ENCODE measurements around the gene FRY.

FRY gene

GRCh38 chr13:32087955-32088747, 56.6 kb downstream of the FRY start:
- no peak for DNase-seq

DNA sequence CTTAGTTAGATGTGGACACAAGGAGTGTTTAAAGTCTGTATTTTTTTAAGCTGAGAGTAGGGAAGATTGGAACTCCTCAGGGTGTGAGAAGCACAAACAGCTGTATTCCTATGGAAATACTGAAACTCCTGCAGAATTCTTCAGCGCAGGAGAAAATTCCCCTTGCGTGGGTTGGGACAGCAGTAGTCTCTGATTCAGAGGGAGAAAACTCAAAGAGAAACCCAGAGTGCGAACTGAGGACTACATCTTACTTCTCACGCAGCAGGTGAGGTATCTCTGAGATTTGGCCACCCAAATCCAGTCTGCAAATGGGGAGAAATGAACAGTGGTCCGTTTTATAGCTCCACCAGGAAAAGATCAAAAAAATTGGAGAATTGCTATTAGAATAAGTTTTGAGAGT, 60.9 kb downstream of the FRY start:
- DNase-seq = no peak

DNA sequence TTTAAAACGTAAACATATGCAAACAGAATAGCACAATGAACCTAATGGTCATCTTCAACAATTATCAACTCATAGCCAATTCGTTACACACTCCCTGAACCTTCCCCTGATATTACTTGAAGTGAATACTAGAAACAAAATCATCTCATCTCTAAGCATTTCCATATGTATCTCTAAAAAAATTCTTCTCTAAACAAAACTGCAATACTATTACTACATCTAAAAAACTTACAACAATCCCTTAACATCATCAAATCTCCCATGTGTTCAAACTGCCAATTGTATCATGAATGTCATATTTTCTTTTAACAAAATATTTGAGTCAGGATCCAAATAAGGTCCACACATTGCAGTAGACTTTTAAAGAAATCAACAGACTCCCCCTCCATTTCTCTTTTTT, 61.4 kb downstream of the FRY start:
- DNase-seq = no peak

DNA sequence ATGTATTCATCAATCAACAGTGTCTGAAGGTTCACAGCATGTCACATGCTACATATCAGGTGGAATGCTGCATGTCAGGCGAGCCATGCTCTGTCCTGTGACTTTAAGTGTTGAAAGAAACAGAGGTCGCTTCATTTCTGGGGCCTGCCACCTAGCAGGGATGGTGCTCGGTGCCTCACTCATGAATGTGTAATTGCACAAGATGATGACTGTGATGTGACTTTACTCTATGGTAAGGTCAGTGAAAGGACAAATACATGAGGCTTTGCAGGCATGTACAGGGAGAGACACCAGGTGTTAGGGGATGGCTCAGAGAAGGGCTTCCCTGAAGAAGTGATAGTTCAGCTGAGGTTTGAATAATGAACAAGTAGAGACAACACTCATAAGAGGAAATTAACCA, 66.7 kb downstream of the FRY start:
- DNase-seq = no peak

- DNase-seq = no peak
Measured at GRCh38 chr13:32105653-32106313, 74.2 kb downstream of the FRY start.

- DNase-seq = no peak
Measured at GRCh38 chr13:32107474-32107873, 75.9 kb downstream of the FRY start.

DNA sequence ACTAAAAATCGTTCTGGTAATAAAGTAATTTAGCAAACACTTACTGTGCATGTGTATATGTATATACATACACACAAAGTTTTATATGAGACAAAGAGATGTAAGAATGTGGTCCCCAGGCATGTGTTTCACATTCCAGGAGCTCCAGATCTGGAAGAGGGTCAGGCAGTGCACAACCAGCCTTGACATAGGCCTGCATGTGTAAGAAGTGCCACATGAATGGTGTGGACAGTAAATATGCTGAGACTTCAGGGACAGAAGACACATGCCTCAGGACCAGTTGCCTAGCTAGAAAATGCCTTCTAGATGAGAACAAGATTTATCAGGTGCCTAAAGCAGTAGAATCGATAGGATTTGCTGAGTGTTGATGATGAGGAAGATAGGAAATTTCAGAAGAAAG, 76.4 kb downstream of the FRY start:
- DNase-seq = no peak

- DNase-seq = no peak
Measured at GRCh38 chr13:32113532-32113931, 82.0 kb downstream of the FRY start.

- no peak for DNase-seq
Measured at GRCh38 chr13:32114284-32114950, 82.8 kb downstream of the FRY start.

- DNase-seq = no peak
Measured at GRCh38 chr13:32115066-32115465, 83.5 kb downstream of the FRY start.

DNA sequence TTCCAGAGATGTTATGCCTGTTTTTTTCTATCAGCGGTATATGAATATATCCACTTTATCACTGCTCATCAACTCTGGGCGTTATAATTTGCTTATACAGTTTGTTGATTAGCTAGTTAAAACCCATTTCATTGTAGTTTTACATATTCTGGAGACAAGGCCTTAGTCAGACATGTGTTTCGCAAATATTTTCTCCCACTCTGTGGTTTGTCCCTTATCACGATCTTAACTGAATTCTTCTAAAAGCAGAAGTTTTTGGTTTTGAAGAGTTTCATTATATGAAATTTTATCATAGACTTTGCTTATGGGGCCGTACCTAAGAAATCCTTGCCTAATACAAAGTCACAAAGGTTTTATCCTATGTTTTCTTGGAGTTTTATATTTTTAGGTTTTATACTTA, 84.6 kb downstream of the FRY start:
- no peak for DNase-seq

GRCh38 chr13:32117001-32117400, 85.4 kb downstream of the FRY start:
- DNase-seq = no peak

- DNase-seq = no peak
Measured at GRCh38 chr13:32117701-32118100, 86.1 kb downstream of the FRY start.

GRCh38 chr13:32121316-32121715, 89.7 kb downstream of the FRY start:
- DNase-seq = no peak

DNA sequence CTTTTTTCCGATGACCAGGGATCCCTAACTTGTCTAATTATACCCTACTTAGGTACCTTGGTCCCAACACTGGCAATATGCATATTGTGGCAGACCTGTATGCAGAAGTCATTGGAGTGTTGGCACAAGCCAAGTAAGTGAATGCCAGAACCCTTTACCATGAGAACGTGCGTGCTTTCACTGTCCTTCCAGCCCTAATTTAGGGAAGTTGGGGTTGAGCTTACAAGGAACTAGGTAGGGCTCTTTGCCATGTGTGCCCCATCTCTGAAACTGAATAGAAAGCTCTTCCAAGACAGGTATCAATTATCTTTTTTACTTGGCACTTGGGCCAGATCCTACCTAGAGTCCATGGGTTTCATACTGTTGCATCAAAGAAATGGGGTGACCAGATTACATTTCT, 93.2 kb downstream of the FRY start:
- DNase-seq = no peak

DNA sequence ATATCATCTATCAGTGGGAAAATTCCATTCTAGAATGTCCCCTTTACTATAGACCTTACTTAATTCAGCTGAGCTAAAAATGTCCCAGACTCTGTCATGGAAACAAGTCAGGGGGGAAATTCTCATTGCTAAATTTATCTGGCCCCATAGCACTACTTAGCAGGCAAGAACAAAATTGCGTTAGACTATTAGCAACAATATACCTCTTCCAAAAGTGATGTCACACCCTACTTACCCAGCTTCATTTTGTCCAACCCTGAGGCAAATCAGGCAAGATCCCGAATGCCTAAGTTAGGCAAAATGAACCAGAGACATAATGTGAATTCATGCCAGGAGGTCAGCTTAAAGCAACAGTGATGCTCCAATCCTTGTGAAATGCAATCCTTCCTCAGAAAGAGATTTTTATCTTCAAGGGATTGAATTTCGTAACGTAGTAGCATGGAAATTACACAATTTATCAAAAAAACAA, 93.7 kb downstream of the FRY start:
- no peak for DNase-seq

- DNase-seq = no peak
Measured at GRCh38 chr13:32125751-32126150, 94.2 kb downstream of the FRY start.

- DNase-seq = no peak
Measured at GRCh38 chr13:32126278-32126677, 94.7 kb downstream of the FRY start.

GRCh38 chr13:32126756-32127155, 95.2 kb downstream of the FRY start:
- no peak for DNase-seq

DNA sequence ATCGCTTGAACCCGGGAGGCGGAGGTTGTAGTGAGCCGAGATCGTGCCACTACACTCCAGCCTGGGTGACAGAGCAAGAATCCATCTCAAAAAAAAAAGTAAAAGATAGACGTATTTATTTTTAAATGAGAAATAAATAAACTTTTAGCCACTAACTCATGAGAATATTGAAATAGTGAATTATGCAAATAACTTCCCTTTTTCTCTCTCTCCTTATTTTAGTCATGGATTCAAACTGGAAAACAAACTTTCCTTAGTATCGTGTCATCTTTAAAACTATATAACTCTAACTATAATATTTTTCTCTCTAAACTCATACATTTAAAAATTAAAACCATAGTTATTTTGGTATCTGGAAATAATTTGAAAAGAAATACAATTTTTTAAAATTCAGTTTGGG, 96.1 kb downstream of the FRY start:
- DNase-seq = no peak

- DNase-seq = no peak
Measured at GRCh38 chr13:32134241-32135055, 102.9 kb downstream of the FRY start.

- DNase-seq = no peak
Measured at GRCh38 chr13:32135056-32135390, 103.4 kb downstream of the FRY start.

DNA sequence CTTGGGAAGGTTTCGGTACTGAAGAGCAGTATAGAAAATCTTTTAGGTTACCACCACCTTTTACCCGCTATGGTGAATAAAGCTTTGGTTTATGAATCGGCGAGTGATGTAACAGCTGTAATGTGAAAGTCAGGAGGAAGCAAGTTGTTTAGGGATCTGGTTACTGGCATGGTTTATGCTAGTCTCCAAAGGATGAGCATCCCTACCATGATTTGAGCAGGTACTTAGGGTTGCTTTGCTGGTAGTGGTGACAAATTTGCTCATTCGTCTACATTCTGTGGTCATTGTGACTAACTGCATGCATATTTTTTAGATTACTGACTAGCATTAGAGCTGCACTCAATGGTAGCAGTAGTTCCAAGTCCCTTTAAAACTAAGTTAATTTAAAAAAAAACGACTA, 104.1 kb downstream of the FRY start:
- no peak for DNase-seq
